ENCODE measurements around the gene CFAP90. TPM values are rescaled to one million over a fixed set of nuclear protein-coding genes. Genes with fewer than 3 reads are reported as not detected.
A peak's percentile ranks its signal among the peaks of the same experiment; 100 is the strongest.

CFAP90 gene
- total RNA-seq, 1 experiment from 2014 or later = 0.69 TPM

DNA sequence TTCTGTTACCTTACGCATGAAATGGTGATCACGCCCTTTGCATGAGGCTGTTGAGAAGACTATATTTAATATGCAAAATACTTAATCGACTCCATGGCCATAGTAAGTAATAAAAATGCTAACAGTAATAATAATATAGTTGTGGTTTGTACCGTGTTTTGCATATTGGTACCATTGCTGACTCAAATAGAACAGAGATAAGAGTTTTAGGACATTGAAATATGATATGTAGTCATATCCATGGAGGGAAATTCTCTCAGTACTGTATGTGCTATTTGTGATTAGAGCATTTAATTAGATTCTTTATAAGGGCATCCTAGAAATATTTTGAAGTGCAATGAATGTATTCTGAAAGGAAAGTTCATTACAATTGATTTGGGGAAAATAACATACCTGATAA lies 41.9 kb downstream of the CFAP90 start:
- Histone ChIP-seq H3K27ac (ENCODE audit: low read length) (no peak overlapping the region), H3K27me3 (ENCODE audit: control insufficient read depth, insufficient read depth, low read length) (peaks cover 4% of the 10 kb centered on the region), H3K4me3 (ENCODE audit: low read depth in 2 of 2, low read length in 2 of 2) (no peak overlapping the region), H3K36me3 (ENCODE audit: control insufficient read depth, insufficient read depth, low read length) (no peaks in the 10 kb centered on the region), H3K4me1 (ENCODE audit: control insufficient read depth, insufficient read depth, low read length) (no peaks in the 10 kb centered on the region), H3K9me3 (ENCODE audit: control insufficient read depth, insufficient read depth, low read depth, low read length) (no peaks in the 10 kb centered on the region)
- intact Hi-C loops (cut with micrococcal nuclease; ENCODE audit: unreplicated experiment) = no loop called here
- TF ChIP-seq, protein P1, sequence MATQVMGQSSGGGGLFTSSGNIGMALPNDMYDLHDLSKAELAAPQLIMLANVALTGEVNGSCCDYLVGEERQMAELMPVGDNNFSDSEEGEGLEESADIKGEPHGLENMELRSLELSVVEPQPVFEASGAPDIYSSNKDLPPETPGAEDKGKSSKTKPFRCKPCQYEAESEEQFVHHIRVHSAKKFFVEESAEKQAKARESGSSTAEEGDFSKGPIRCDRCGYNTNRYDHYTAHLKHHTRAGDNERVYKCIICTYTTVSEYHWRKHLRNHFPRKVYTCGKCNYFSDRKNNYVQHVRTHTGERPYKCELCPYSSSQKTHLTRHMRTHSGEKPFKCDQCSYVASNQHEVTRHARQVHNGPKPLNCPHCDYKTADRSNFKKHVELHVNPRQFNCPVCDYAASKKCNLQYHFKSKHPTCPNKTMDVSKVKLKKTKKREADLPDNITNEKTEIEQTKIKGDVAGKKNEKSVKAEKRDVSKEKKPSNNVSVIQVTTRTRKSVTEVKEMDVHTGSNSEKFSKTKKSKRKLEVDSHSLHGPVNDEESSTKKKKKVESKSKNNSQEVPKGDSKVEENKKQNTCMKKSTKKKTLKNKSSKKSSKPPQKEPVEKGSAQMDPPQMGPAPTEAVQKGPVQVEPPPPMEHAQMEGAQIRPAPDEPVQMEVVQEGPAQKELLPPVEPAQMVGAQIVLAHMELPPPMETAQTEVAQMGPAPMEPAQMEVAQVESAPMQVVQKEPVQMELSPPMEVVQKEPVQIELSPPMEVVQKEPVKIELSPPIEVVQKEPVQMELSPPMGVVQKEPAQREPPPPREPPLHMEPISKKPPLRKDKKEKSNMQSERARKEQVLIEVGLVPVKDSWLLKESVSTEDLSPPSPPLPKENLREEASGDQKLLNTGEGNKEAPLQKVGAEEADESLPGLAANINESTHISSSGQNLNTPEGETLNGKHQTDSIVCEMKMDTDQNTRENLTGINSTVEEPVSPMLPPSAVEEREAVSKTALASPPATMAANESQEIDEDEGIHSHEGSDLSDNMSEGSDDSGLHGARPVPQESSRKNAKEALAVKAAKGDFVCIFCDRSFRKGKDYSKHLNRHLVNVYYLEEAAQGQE (IDR thresholded peaks at IDR 0.05; ENCODE audit: insufficient read depth in 1 of 2, low read depth in 2 of 2, low read length in 1 of 2) = no peak
- TF ChIP-seq TCF7L2 (IDR thresholded peaks at IDR 0.05; ENCODE audit: low read depth, low read length) = no peak
- TF ChIP-seq POLR2AphosphoS5 (IDR thresholded peaks at IDR 0.05; ENCODE audit: low read depth, low read length) = no peak
- TF ChIP-seq, protein P2, sequence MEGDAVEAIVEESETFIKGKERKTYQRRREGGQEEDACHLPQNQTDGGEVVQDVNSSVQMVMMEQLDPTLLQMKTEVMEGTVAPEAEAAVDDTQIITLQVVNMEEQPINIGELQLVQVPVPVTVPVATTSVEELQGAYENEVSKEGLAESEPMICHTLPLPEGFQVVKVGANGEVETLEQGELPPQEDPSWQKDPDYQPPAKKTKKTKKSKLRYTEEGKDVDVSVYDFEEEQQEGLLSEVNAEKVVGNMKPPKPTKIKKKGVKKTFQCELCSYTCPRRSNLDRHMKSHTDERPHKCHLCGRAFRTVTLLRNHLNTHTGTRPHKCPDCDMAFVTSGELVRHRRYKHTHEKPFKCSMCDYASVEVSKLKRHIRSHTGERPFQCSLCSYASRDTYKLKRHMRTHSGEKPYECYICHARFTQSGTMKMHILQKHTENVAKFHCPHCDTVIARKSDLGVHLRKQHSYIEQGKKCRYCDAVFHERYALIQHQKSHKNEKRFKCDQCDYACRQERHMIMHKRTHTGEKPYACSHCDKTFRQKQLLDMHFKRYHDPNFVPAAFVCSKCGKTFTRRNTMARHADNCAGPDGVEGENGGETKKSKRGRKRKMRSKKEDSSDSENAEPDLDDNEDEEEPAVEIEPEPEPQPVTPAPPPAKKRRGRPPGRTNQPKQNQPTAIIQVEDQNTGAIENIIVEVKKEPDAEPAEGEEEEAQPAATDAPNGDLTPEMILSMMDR (IDR thresholded peaks at IDR 0.05) = no peak
- TF ChIP-seq SIN3A (IDR thresholded peaks at IDR 0.05; ENCODE audit: borderline replicate concordance, insufficient read depth, low read depth, low read length) = no peak
- ChIA-PET POLR2A (no interaction called here), CTCF (no interaction called here)
- DNase-seq (ENCODE audit: low read depth, low spot score) (no peak), ATAC-seq (no peak)
- in situ Hi-C loops (cut with HindIII; ENCODE audit: low pct_unique_long_range_greater_than_20kb, low sequenced_read_pairs) = no loop called here
- BruUV-seq (replicated peaks) = no TSS peak

DNA sequence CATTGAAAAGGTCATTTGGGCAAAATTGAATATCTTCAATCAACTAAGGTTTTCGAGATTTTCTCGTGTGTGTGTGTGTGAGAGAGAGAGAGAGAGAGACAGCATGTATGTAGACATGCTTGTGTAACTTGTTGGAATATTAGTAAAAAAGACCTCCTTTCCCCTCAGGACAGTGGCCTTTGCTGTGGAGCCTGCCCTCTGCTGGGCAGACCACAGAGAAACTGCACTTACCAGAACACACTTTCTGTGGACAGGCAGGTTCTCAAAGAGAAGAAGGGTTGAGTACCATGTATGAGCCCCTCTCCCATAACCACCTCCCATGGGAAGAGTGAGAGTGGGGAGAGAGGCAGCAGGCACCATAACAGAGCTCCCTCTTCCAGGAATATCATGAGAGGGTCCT lies 45.6 kb downstream of the CFAP90 start:
- intact Hi-C loops (cut with micrococcal nuclease; ENCODE audit: unreplicated experiment) = no loop called here
- H3K36me3 ChIP-seq (ENCODE audit: control insufficient read depth, insufficient read depth, low read length) = no peaks in the 10 kb centered on the region
- H3K27ac ChIP-seq (ENCODE audit: low read length) = no peak overlapping the region
- H3K4me1 ChIP-seq (ENCODE audit: control insufficient read depth, insufficient read depth, low read length) = no peaks in the 10 kb centered on the region
- no peaks in the 10 kb centered on the region for H3K9me3 ChIP-seq (ENCODE audit: control insufficient read depth, insufficient read depth, low read depth, low read length)
- TF ChIP-seq, protein P1 (IDR thresholded peaks at IDR 0.05; ENCODE audit: insufficient read depth in 1 of 2, low read depth in 2 of 2, low read length in 1 of 2) = no peak
- TF ChIP-seq, protein P2 (IDR thresholded peaks at IDR 0.05) = peak; percentile 23; the same call in 1 of the 2 replicates
- no peak overlapping the region for H3K4me3 ChIP-seq (ENCODE audit: low read depth in 2 of 2, low read length in 2 of 2)
- H3K27me3 ChIP-seq (ENCODE audit: control insufficient read depth, insufficient read depth, low read length) = no peaks in the 10 kb centered on the region; the same call in 1 of the 2 replicates
- ATAC-seq = 0 out of 2 replicates have a peak, but pooled peaks have one; percentile 38
- DNase-seq (ENCODE audit: low read depth, low spot score) = no peak
- BruUV-seq (replicated peaks) = no TSS peak
- in situ Hi-C loops (cut with HindIII; ENCODE audit: low pct_unique_long_range_greater_than_20kb, low sequenced_read_pairs) = no loop called here
- POLR2A ChIA-PET = no interaction called here
- CTCF ChIA-PET = no interaction called here
